Neural cell (in vitro differentiated cells): ENCODE results near the gene OR4F15. TPM values are rescaled to one million over a fixed set of nuclear protein-coding genes. Genes with fewer than 3 reads are reported as not detected.
"Not testable (repeated sequence)": the region's sequence is repeated elsewhere in the genome, so short reads cannot be mapped to it uniquely, and the experiment has no call there.

Experiments used
- H2AFZ ChIP-seq: fragments of 200-600, 300-800 bp; sonication (generic), shearing (Covaris generic); 2 replicates; pipeline ENCODE4 v1.6.0; 2014; ENCODE audit warnings: low read depth, mild to moderate bottlenecking, antibody characterized with exemption, low read length, moderate library complexity
- H3F3A ChIP-seq: fragments of 200-600 bp; shearing (Covaris generic); 2 replicates; pipeline ENCODE4 v1.6.1; 2016; ENCODE audit warnings: mild to moderate bottlenecking, moderate library complexity, mixed read lengths, antibody characterized with exemption, low read length; ENCODE audit not compliant: insufficient read depth, poor library complexity, severe bottlenecking
- H3K27ac ChIP-seq: fragments of 200-600, 300-800 bp; sonication (generic), shearing (Covaris generic); 2 replicates; pipeline ENCODE4 v1.5.1; 2014; ENCODE audit warnings: mild to moderate bottlenecking, low read length, moderate library complexity
- H3K27me3 ChIP-seq: fragments of 300-800, 200-600 bp; sonication (generic), shearing (Covaris generic); 2 replicates; pipeline ENCODE4 v1.6.0; 2014; ENCODE audit warnings: mild to moderate bottlenecking, low read depth, low read length, moderate library complexity; ENCODE audit not compliant: insufficient read depth
- H3K36me3 ChIP-seq: fragments of 300-800, 200-600 bp; sonication (generic), shearing (Covaris generic); 2 replicates; pipeline ENCODE4 v1.5.1; 2014; ENCODE audit warnings: mild to moderate bottlenecking, antibody characterized with exemption, low read length, moderate library complexity; ENCODE audit not compliant: insufficient read depth
- H3K4me2 ChIP-seq: fragments of 300-800, 200-600 bp; sonication (generic), shearing (Covaris generic); 2 replicates; pipeline ENCODE4 v1.6.0; 2014; ENCODE audit warnings: mild to moderate bottlenecking, low read length
- H3K4me3 ChIP-seq: fragments of 300-800, 200-600 bp; sonication (generic), shearing (Covaris generic); 2 replicates; pipeline ENCODE4 v1.5.1; 2014; ENCODE audit warnings: mild to moderate bottlenecking, low read length, moderate library complexity
- H3K79me2 ChIP-seq: fragments of 200-600 bp; shearing (Covaris generic); replicated peaks from 2 replicates; pipeline ENCODE4 v1.6.0; 2014; ENCODE audit warnings: mild to moderate bottlenecking, low read length, moderate library complexity; ENCODE audit not compliant: insufficient read depth
- H3K9ac ChIP-seq: fragments of 300-800, 200-600 bp; sonication (generic), shearing (Covaris generic); 2 replicates; pipeline ENCODE4 v1.6.1; 2016; ENCODE audit warnings: mild to moderate bottlenecking, low read length, mixed read lengths
- H3K9me2 ChIP-seq: fragments of 200-600 bp; shearing (Covaris generic); 2 replicates; pipeline ENCODE4 v1.6.1; 2016; ENCODE audit warnings: mild to moderate bottlenecking, low read length, mixed read lengths; ENCODE audit not compliant: insufficient read depth
- H3K9me3 ChIP-seq: fragments of 200-600, 300-800 bp; sonication (generic), shearing (Covaris generic); 2 replicates; pipeline ENCODE4 v1.6.1; 2016; ENCODE audit warnings: mild to moderate bottlenecking, mixed run types, low read length, moderate library complexity, mixed read lengths
- H4K20me1 ChIP-seq: fragments of 200-600 bp; shearing (Covaris generic); 2 replicates; pipeline ENCODE4 v1.6.1; 2016; ENCODE audit warnings: mild to moderate bottlenecking, mixed run types; ENCODE audit not compliant: insufficient read depth
- EP300 ChIP-seq: fragments of 450-650 bp; conservative IDR thresholded peaks from 2 replicates; pipeline ENCODE4 v1.6.1; 2014; ENCODE audit warnings: antibody characterized with exemption, mild to moderate bottlenecking, moderate library complexity; ENCODE audit not compliant: poor library complexity, severe bottlenecking
- EZH2 ChIP-seq: fragments of 200-600, 300-800 bp; shearing (Covaris generic), sonication (generic); IDR thresholded peaks from 2 replicates; pipeline ENCODE4 v1.6.1; 2014; ENCODE audit warnings: antibody characterized with exemption, low read length, borderline replicate concordance, mild to moderate bottlenecking; ENCODE audit not compliant: insufficient read depth, poor library complexity, severe bottlenecking
- MXI1 ChIP-seq: fragments of 450-650 bp; conservative IDR thresholded peaks from 2 replicates; pipeline ENCODE4 v1.6.1; 2014; ENCODE audit warnings: antibody characterized with exemption, mild to moderate bottlenecking; ENCODE audit not compliant: poor library complexity, severe bottlenecking
- POLR2AphosphoS5 ChIP-seq: IDR thresholded peaks from 2 replicates; pipeline ENCODE4 v1.6.1; 2012
- RAD21 ChIP-seq: fragments of 450-650 bp; conservative IDR thresholded peaks from 2 replicates; pipeline ENCODE4 v1.6.1; 2014; ENCODE audit warnings: antibody characterized with exemption, mild to moderate bottlenecking, moderate library complexity
- SMC3 ChIP-seq: fragments of 450-650 bp; conservative IDR thresholded peaks from 2 replicates; pipeline ENCODE4 v1.6.1; 2014; ENCODE audit warnings: antibody characterized with exemption, mild to moderate bottlenecking, moderate library complexity; ENCODE audit not compliant: poor library complexity
- TAF1 ChIP-seq: IDR thresholded peaks from 2 replicates; pipeline ENCODE4 v1.6.1; 2012; ENCODE audit warnings: low read depth
- polyA plus RNA-seq: library from polyadenylated mRNA; depleted of rRNA; stranded (reverse); fragments of >200 nt; gene quantifications from 2 replicates; pipeline ENCODE4 v1.2.3, GENCODE V29; 2014
- TF ChIP-seq, protein P1 (sequence below): fragments of 450-650 bp; IDR thresholded peaks from 2 replicates; pipeline ENCODE4 v1.5.1; 2014; ENCODE audit warnings: antibody characterized with exemption, mild to moderate bottlenecking, moderate library complexity; ENCODE audit not compliant: poor library complexity, severe bottlenecking
- TF ChIP-seq, protein P2 (sequence below): IDR thresholded peaks from 2 replicates; pipeline ENCODE4 v1.6.1; 2012; ENCODE audit warnings: borderline replicate concordance

Gene OR4F15
- polyA plus RNA-seq, 1 donor from 2014 or later, result not detected

DNA sequence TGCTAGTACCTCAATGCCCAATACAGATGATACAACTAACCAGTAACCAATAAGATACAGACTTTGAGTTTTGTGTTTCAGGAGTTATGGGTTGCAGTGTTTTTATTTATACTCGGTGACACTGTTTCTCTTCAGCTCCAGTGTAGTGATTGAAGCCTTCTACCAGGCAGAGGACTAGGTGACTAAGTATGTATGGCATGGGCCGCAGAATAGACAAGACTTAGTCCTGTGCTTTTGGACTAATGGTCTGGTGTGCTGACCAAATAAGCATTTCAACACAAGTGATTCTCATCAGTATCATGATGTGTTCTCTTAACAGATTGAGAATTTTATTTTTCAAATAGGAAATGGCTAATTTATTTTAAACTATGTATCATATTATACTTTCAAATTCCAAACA lies 24.0 kb upstream of the OR4F15 start:
- not testable (repeated sequence) for H3K36me3 ChIP-seq, H3K79me2 ChIP-seq, H3K9ac ChIP-seq, H2AFZ ChIP-seq, H3F3A ChIP-seq, H3K9me3 ChIP-seq, H3K4me2 ChIP-seq, H4K20me1 ChIP-seq, H3K9me2 ChIP-seq, H3K27me3 ChIP-seq, H3K27ac ChIP-seq, H3K4me3 ChIP-seq

DNA sequence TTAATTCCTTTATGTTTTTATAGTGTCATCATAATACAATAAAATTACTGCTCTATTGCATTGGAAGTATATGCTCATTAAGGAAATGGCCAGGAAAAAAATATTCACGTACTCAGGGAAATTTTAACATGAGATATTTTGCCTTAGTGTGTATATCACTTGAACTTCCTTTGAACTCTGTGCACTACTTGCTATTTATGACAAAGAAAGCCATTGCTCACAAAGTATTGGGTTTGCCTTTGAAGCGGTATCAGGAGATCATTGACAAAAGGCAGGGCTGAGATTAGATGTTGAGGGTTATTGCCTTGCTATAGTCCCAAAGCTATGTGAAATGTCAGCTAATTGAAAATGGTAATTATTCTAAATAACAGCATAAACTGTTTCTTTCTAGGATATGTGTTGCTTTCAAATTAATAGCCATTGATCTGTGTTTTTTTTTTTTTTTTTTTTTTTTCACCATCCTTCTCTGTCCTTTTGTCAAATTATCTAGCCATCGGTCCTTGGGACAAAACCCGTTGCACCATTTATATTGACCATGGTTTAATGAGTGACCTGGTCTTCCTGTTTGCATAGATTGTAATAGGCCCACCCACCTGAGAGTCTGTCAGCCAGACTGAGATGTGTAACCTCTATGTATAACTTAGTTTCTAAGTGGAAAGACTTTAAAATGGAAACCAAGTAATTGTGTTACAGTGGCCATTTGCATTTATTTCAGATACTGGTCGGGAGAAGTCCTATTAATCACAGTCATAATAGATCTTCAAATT lies 23.3 kb upstream of the OR4F15 start:
- H3K9me3 ChIP-seq, H4K20me1 ChIP-seq, H3F3A ChIP-seq, H2AFZ ChIP-seq, H3K4me2 ChIP-seq, H3K79me2 ChIP-seq, H3K9me2 ChIP-seq, H3K36me3 ChIP-seq, H3K27ac ChIP-seq, H3K4me3 ChIP-seq, H3K27me3 ChIP-seq, H3K9ac ChIP-seq: not testable (repeated sequence)

DNA sequence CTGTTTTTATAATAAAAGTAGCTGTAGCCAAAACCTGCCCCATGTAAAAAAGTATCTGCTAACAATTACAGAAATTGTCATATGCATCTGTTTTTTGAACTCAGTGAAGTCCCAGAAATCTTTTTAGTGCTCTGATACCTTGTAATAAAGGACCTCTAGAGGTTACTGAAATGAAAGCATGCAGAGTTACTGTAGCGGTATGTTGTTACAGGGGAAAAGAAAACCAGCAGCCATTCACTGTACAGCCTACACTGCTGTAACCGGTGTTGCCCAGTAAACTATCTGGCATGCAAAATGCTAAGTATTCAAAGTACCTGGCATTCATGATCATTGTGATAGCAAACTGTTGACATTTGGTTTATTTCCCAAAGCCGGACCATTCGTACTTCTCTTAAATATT lies 21.3 kb upstream of the OR4F15 start:
- H4K20me1 ChIP-seq, H3K9me2 ChIP-seq, H3K79me2 ChIP-seq, H2AFZ ChIP-seq, H3K36me3 ChIP-seq, H3K27ac ChIP-seq, H3F3A ChIP-seq, H3K4me3 ChIP-seq, H3K4me2 ChIP-seq, H3K9me3 ChIP-seq, H3K9ac ChIP-seq, H3K27me3 ChIP-seq: not testable (repeated sequence)

DNA sequence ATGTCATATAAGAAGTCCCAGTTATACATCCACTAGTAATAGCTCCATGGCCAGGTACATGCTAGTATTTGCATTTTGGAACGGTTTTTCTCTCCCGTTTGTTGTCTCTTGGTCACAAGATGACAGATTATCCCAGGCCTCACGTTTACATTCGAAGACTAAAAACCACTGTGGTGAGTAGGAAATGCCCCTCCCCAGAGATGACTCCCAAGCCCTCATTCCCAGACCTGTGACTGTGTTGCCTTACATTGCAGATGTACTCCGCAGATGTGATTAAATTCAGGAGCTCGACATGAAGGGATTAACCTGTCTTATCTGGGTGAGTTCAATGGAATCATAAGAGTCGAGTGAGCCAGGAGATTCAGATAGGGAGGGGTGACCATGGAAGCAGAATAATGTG lies 18.0 kb upstream of the OR4F15 start:
- H3K9ac ChIP-seq, H3K4me2 ChIP-seq, H3K79me2 ChIP-seq, H3F3A ChIP-seq, H3K4me3 ChIP-seq, H3K36me3 ChIP-seq, H3K9me2 ChIP-seq, H3K27ac ChIP-seq, H2AFZ ChIP-seq, H4K20me1 ChIP-seq, H3K9me3 ChIP-seq, H3K27me3 ChIP-seq: not testable (repeated sequence)

DNA sequence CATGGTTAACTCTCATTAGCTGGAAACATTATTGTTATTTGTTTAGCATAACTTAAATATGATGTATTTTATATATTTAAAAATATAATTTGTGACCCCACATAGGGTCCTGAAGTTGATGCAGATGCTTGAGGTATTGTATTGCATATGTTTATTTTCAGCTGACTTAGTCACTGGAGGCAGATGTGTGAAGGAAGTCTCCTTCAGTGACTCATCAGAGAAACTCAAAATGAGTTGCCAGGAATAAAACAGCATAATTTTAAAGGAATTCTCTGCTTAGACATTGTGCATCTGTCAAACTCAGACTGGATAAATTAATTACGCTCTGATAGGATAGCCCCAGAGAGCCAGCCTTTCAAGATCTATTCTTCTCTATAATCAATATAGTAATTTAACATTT lies 16.5 kb upstream of the OR4F15 start:
- no peak overlapping the region for H3K4me2 ChIP-seq
- no peak overlapping the region for H3K27ac ChIP-seq
- no peak overlapping the region for H3K9ac ChIP-seq
- no peaks in the 10 kb centered on the region for H3F3A ChIP-seq
- no peaks in the 10 kb centered on the region for H3K27me3 ChIP-seq
- H3K9me3 ChIP-seq, result no peaks in the 10 kb centered on the region
- H3K36me3 ChIP-seq, result no peaks in the 10 kb centered on the region
- no peak for TF ChIP-seq TAF1
- no peak for TF ChIP-seq MXI1
- TF ChIP-seq POLR2AphosphoS5, result no peak
- no peak for TF ChIP-seq EZH2
- no peak for TF ChIP-seq EP300
- TF ChIP-seq SMC3, result no peak
- TF ChIP-seq, protein P1, sequence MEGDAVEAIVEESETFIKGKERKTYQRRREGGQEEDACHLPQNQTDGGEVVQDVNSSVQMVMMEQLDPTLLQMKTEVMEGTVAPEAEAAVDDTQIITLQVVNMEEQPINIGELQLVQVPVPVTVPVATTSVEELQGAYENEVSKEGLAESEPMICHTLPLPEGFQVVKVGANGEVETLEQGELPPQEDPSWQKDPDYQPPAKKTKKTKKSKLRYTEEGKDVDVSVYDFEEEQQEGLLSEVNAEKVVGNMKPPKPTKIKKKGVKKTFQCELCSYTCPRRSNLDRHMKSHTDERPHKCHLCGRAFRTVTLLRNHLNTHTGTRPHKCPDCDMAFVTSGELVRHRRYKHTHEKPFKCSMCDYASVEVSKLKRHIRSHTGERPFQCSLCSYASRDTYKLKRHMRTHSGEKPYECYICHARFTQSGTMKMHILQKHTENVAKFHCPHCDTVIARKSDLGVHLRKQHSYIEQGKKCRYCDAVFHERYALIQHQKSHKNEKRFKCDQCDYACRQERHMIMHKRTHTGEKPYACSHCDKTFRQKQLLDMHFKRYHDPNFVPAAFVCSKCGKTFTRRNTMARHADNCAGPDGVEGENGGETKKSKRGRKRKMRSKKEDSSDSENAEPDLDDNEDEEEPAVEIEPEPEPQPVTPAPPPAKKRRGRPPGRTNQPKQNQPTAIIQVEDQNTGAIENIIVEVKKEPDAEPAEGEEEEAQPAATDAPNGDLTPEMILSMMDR, result no peak
- no peak for TF ChIP-seq RAD21
- TF ChIP-seq, protein P2, sequence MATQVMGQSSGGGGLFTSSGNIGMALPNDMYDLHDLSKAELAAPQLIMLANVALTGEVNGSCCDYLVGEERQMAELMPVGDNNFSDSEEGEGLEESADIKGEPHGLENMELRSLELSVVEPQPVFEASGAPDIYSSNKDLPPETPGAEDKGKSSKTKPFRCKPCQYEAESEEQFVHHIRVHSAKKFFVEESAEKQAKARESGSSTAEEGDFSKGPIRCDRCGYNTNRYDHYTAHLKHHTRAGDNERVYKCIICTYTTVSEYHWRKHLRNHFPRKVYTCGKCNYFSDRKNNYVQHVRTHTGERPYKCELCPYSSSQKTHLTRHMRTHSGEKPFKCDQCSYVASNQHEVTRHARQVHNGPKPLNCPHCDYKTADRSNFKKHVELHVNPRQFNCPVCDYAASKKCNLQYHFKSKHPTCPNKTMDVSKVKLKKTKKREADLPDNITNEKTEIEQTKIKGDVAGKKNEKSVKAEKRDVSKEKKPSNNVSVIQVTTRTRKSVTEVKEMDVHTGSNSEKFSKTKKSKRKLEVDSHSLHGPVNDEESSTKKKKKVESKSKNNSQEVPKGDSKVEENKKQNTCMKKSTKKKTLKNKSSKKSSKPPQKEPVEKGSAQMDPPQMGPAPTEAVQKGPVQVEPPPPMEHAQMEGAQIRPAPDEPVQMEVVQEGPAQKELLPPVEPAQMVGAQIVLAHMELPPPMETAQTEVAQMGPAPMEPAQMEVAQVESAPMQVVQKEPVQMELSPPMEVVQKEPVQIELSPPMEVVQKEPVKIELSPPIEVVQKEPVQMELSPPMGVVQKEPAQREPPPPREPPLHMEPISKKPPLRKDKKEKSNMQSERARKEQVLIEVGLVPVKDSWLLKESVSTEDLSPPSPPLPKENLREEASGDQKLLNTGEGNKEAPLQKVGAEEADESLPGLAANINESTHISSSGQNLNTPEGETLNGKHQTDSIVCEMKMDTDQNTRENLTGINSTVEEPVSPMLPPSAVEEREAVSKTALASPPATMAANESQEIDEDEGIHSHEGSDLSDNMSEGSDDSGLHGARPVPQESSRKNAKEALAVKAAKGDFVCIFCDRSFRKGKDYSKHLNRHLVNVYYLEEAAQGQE, result no peak
- H4K20me1 ChIP-seq, result no peaks in the 10 kb centered on the region
- no peak overlapping the region for H2AFZ ChIP-seq
- no peaks in the 10 kb centered on the region for H3K79me2 ChIP-seq
- no peaks in the 10 kb centered on the region for H3K9me2 ChIP-seq
- H3K4me3 ChIP-seq, result no peak overlapping the region
